ENCODE data around the gene HIGD1C. TPM values are rescaled to one million over a fixed set of nuclear protein-coding genes. Genes with fewer than 3 reads are reported as not detected.

Gene HIGD1C
- total and polyA plus RNA-seq, 2 donors: not detected

DNA sequence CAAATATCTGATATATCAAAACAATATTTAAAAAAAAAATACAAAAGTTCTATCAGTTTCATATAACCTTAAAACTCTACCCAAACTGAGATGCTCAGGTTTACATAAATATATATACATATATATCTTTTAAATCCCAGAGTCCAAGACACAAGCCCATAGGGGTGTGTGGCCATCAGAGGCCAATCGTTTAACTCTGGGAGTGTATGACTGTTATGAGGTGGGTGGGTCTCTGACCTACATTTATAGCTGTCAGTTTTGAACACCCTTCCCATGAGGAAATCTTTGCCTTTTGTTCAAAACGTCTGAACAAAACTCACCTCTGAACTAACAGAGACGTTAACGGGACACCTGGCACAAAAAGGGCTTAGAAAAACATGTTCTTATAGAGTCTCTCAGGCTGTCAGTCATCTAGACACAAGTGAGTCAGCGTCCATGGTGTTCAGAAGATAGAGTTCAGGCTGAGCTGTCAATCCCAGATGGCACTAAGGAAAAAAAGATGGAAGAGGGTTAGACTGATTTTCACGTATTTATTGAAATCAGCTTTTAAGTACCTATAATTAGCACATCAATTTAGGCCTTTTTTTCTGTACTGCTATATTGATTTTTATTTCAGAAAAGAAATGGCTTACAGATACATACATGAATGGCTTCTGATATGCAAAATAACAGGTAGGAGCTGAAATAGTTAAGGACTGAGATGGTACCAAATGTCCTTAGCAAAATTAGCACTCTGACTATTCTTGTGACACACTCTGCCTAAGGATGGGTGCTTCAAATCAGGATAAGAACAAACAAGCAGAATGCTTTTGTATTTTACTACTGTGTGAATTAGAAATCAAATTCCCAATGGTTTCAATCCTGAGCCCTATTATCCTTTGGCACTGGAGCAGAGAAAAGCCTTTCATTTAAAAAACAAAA lies 29.2 kb downstream of the HIGD1C start:
- Histone ChIP-seq H3K4me3 (ENCODE audit: low read depth, low read length) (no peak overlapping the region), H3K27ac (ENCODE audit: low read depth) (no peak overlapping the region), H3K36me3 (ENCODE audit: insufficient read depth) (no peaks in the 10 kb centered on the region), H3K4me1 (ENCODE audit: insufficient read depth) (no peaks in the 10 kb centered on the region)
- DNase-seq (ENCODE audit: extremely low spot score): no peak
- 77% methylated on average over 6 of the region's 6 CpGs for WGBS

- DNase-seq (ENCODE audit: extremely low spot score): no peak
- no peak overlapping the region for H3K4me3 ChIP-seq (ENCODE audit: low read depth, low read length)
- 65% methylated on average over 2 of the region's 2 CpGs for WGBS
- H3K36me3 ChIP-seq (ENCODE audit: insufficient read depth): no peaks in the 10 kb centered on the region
- no peaks in the 10 kb centered on the region for H3K4me1 ChIP-seq (ENCODE audit: insufficient read depth)
- H3K27ac ChIP-seq (ENCODE audit: low read depth): no peak overlapping the region
Observed at GRCh38 chr12:50984586-50985298, 32.4 kb downstream of the HIGD1C start.

DNA sequence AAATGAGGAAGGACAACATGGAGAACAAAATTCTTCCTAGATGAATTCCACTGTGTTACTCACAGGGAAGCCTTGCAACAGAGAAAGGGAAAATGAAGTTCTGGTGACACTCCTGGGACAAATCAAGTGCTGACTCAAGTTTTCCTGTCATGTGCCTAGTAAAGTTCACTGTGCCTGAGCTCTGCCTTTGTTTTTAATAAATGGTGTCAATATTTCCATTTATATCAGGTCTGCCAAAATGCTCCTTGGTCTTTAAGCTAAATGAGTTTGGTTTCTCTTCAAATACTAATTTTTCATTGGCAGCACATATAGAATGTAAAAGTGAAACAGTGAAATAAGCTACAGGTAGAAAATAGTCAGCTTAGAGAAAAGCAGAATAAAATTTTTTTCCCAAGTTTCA lies 33.0 kb downstream of the HIGD1C start:
- H3K4me1 ChIP-seq (ENCODE audit: insufficient read depth): no peaks in the 10 kb centered on the region
- H3K36me3 ChIP-seq (ENCODE audit: insufficient read depth): no peaks in the 10 kb centered on the region
- H3K4me3 ChIP-seq (ENCODE audit: low read depth, low read length): no peak overlapping the region
- no peak overlapping the region for H3K27ac ChIP-seq (ENCODE audit: low read depth)
- no peak for DNase-seq (ENCODE audit: extremely low spot score)

DNA sequence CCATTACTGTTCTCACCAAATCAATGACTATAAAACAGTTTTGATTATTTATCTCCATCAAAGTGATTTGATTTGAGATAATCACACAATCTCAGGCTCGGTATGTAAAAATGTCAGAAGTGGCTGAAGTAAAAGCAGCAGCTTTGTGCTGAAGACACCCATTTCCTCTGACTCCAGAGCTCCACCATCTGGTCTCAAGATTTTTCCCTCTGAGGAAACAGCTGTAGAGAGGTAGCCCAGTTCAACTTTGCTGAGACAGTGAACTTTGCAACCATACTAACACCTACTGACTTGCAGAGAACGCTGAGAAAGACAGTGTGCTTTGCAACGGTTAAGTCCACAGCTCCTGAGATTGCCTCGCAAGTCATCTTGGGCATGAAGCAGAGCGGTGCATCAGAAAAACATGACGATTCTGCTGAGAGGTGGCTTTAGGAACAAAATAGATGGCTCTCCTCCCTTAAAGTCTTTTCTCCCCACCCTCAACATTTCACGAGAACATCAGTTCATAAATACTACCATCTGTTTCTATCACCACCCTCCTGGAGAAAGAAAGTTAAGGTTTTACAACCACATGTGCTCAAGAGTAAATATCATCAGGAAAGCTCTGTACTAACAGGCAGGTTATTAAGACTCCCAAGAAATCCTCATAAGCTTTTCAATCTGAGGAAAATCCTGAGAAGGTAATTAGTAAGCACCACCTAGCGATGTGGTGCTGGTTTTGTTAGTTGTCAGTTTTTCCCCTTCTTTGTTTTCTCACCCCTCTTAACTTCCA lies 34.8 kb downstream of the HIGD1C start:
- Histone ChIP-seq H3K27ac (ENCODE audit: low read depth) (no peak overlapping the region), H3K4me1 (ENCODE audit: insufficient read depth) (no peaks in the 10 kb centered on the region), H3K36me3 (ENCODE audit: insufficient read depth) (no peaks in the 10 kb centered on the region), H3K4me3 (ENCODE audit: low read depth, low read length) (no peak overlapping the region)
- no peak for DNase-seq (ENCODE audit: extremely low spot score)
- 40% methylated on average over 8 of the region's 8 CpGs for WGBS

DNA sequence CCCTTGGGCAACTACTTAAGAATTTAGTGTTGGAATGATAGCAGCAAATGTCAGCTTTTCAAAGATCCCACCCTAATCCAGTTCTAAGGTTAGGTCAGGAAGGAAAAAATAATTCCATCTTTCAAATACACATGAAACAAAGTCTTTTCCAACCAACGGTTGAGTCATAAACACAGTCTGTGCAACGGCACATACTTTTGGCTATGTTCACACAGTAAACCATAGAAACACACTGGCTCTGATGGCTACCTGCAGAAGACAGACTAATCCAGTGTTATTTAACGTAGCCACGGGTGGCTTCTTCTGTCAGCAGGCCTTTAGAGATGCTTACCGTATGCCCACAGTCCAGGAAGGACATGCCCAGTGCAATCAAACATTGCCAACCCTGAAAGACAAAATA lies 35.7 kb downstream of the HIGD1C start:
- 74% methylated on average over 5 of the region's 5 CpGs for WGBS
- Histone ChIP-seq H3K4me3 (ENCODE audit: low read depth, low read length) (no peak overlapping the region), H3K27ac (ENCODE audit: low read depth) (no peak overlapping the region), H3K36me3 (ENCODE audit: insufficient read depth) (no peaks in the 10 kb centered on the region), H3K4me1 (ENCODE audit: insufficient read depth) (no peaks in the 10 kb centered on the region)
- DNase-seq (ENCODE audit: extremely low spot score): no peak

- DNase-seq (ENCODE audit: extremely low spot score): no peak
- Histone ChIP-seq H3K4me1 (ENCODE audit: insufficient read depth) (no peaks in the 10 kb centered on the region), H3K4me3 (ENCODE audit: low read depth, low read length) (no peak overlapping the region), H3K27ac (ENCODE audit: low read depth) (no peak overlapping the region), H3K36me3 (ENCODE audit: insufficient read depth) (no peaks in the 10 kb centered on the region)
- 93% methylated on average over 5 of the region's 5 CpGs for WGBS
Observed at GRCh38 chr12:50988871-50989270, 36.5 kb downstream of the HIGD1C start.

DNA sequence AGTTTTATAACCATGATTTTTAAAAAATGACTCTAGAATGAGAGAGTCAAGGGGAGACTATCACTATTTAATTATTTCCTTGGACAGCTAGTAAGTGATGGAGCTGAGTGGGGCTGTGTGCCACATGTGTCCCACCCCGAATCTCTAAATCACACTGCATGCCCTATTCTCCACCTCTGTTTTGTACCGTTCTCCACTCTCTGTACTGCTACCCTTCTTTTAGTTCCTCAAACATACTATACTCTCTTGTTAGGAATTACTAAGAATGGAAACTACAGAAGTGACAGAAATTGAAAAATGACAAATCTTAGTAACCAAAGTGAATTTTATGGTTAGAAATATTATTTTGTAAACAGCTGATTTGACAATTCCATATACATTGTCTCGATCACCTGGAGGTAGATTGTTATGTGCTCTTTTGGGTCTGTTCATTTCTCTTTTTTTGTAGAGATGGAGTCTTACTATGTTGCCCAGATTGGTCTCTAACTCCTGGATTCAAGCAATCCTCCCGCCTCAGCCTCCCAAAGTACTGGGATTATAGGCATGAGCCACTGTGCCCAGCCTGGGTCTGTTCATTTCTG lies 37.9 kb downstream of the HIGD1C start:
- no peak for DNase-seq (ENCODE audit: extremely low spot score)
- no peaks in the 10 kb centered on the region for H3K4me1 ChIP-seq (ENCODE audit: insufficient read depth)
- WGBS: 93% methylated on average over 4 of the region's 4 CpGs
- H3K27ac ChIP-seq (ENCODE audit: low read depth): no peak overlapping the region
- no peak overlapping the region for H3K4me3 ChIP-seq (ENCODE audit: low read depth, low read length)
- no peaks in the 10 kb centered on the region for H3K36me3 ChIP-seq (ENCODE audit: insufficient read depth)

DNA sequence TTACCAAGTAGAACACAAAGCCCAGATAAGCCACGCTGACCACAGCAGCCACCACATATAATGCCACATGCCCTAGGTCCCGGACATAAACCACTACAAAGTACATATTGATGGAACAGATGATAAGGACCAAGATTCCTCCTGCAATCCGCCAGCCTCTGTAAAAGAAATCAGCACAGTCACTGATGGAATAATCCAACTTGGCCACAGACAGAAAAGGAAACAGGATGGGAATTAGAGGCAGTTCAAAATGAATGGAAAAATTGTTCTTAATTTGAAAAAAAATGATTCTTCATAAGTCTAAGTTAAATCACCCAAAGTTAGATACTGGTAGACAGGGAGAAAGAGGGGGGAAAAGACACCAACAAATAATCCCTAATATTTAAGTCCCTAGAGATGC lies 38.4 kb downstream of the HIGD1C start:
- H3K4me3 ChIP-seq (ENCODE audit: low read depth, low read length): no peak overlapping the region
- no peak for DNase-seq (ENCODE audit: extremely low spot score)
- no peaks in the 10 kb centered on the region for H3K4me1 ChIP-seq (ENCODE audit: insufficient read depth)
- WGBS: 77% methylated on average over 3 of the region's 3 CpGs
- no peak overlapping the region for H3K27ac ChIP-seq (ENCODE audit: low read depth)
- no peaks in the 10 kb centered on the region for H3K36me3 ChIP-seq (ENCODE audit: insufficient read depth)

DNA sequence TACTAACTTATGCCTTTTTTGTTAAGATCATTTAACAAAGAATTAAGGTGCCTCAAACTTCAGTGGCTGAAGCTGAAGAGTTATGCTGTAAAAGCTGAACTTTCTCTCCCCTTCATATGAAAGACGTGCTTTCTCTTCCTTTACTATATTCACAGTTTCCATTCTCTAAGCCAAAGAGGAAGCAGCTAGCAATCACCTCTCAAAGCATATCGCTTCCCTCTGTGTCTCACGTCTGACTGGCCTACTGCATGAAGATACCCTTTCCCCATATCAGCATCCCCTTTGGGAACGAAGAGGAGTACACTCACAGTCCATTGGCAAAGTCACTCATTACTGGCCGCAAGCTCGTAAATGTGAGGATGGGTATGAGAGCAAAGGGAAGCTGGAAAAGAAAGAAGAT lies 38.9 kb downstream of the HIGD1C start:
- 83% methylated on average over 6 of the region's 6 CpGs for WGBS
- H3K36me3 ChIP-seq (ENCODE audit: insufficient read depth): no peaks in the 10 kb centered on the region
- DNase-seq (ENCODE audit: extremely low spot score): no peak
- no peak overlapping the region for H3K4me3 ChIP-seq (ENCODE audit: low read depth, low read length)
- H3K27ac ChIP-seq (ENCODE audit: low read depth): no peak overlapping the region
- H3K4me1 ChIP-seq (ENCODE audit: insufficient read depth): no peaks in the 10 kb centered on the region

DNA sequence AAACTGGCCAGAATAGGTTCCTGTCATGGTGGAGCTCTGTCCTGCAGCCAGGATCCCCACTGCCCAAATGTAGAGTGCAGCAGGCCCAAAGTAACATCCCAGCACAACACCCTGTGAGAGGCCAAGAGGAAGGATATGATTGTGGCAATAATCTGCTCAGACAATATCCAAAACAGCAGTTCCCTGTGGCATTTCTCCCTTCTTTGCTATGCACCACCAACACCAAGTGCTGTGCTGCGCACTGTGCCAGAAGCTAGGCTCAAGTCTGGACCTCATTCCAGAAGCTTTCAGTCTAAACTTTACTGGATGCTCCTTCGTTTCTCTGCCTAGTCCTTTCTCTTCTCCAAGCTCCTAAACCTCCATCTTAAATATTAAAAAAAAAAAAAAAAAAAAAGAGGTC lies 40.5 kb downstream of the HIGD1C start:
- Histone ChIP-seq H3K4me3 (ENCODE audit: low read depth, low read length) (no peak overlapping the region), H3K36me3 (ENCODE audit: insufficient read depth) (no peaks in the 10 kb centered on the region), H3K4me1 (ENCODE audit: insufficient read depth) (no peaks in the 10 kb centered on the region), H3K27ac (ENCODE audit: low read depth) (no peak overlapping the region)
- no peak for DNase-seq (ENCODE audit: extremely low spot score)
- WGBS: 63% methylated on average over 2 of the region's 2 CpGs

DNA sequence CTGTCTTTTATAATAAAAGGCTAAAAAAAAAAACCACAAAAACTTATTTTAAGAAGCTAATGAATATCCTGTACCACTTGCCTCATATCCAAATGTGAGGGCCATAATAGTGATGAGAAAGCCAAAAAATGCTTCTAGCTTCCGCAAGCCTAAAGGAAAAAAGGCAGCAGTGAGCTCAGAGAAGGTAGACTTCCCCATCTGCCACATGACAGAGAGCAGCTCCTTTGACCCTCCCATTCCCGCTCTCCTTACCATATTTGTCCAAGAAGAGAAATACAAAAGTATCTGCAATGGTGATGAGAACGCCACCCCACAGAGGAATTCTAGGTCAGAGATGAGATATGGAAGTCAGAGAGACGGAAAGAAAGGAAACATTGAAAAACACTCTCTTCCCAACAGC lies 46.7 kb downstream of the HIGD1C start:
- Histone ChIP-seq H3K4me3 (ENCODE audit: low read depth, low read length) (no peak overlapping the region), H3K27ac (ENCODE audit: low read depth) (no peak overlapping the region), H3K4me1 (ENCODE audit: insufficient read depth) (no peaks in the 10 kb centered on the region), H3K36me3 (ENCODE audit: insufficient read depth) (no peaks in the 10 kb centered on the region)
- 93% methylated on average over 4 of the region's 4 CpGs for WGBS
- no peak for DNase-seq (ENCODE audit: extremely low spot score)

GRCh38 chr12:51000245-51000644 lies 47.9 kb downstream of the HIGD1C start:
- Histone ChIP-seq H3K27ac (ENCODE audit: low read depth) (no peak overlapping the region), H3K4me1 (ENCODE audit: insufficient read depth) (peaks cover 2% of the 10 kb centered on the region), H3K36me3 (ENCODE audit: insufficient read depth) (no peaks in the 10 kb centered on the region), H3K4me3 (ENCODE audit: low read depth, low read length) (no peak overlapping the region)
- WGBS: 80% methylated on average over 7 of the region's 7 CpGs
- no peak for DNase-seq (ENCODE audit: extremely low spot score)

- WGBS: 82% methylated on average over 1 of the region's 1 CpG
- H3K4me1 ChIP-seq (ENCODE audit: insufficient read depth): peaks cover 2% of the 10 kb centered on the region
- H3K27ac ChIP-seq (ENCODE audit: low read depth): no peak overlapping the region
- no peaks in the 10 kb centered on the region for H3K36me3 ChIP-seq (ENCODE audit: insufficient read depth)
- no peak overlapping the region for H3K4me3 ChIP-seq (ENCODE audit: low read depth, low read length)
- DNase-seq (ENCODE audit: extremely low spot score): no peak
Observed at GRCh38 chr12:51001799-51002198, 49.5 kb downstream of the HIGD1C start.
